Neural progenitor cell (in vitro differentiated cells): Measurements from ENCODE around the gene C10orf120. TPM values are rescaled to one million over a fixed set of nuclear protein-coding genes. Genes with fewer than 3 reads are reported as not detected.
A peak's percentile ranks its signal among the peaks of the same experiment; 100 is the strongest.

ENCODE experiments used
- DNase-seq: peaks from one replicate; pipeline ENCODE4 v3.0.0-alpha.2; 2016; ENCODE audit warnings: low spot score
- H2AFZ ChIP-seq: fragments of 200-600 bp; sonication (generic); replicated peaks from 2 replicates; pipeline ENCODE4 v1.6.1; 2016; ENCODE audit warnings: antibody characterized with exemption
- H3F3A ChIP-seq: fragments of 200-600 bp; sonication (generic); 2 replicates; pipeline ENCODE4 v1.6.1; 2016; ENCODE audit warnings: antibody characterized with exemption, low read depth
- H3K27ac ChIP-seq: fragments of 200-600 bp; sonication (generic); 2 replicates; pipeline ENCODE4 v1.5.1; 2016; ENCODE audit warnings: mild to moderate bottlenecking
- H3K27me3 ChIP-seq: fragments of 200-600 bp; sonication (generic); 2 replicates; pipeline ENCODE4 v1.6.1; 2016; ENCODE audit warnings: mild to moderate bottlenecking, moderate library complexity
- H3K36me3 ChIP-seq: fragments of 200-600 bp; sonication (generic); 2 replicates; pipeline ENCODE4 v1.5.1; 2016
- H3K4me1 ChIP-seq: fragments of 200-600 bp; sonication (generic); 2 replicates; pipeline ENCODE4 v1.6.1; 2016; ENCODE audit warnings: mixed run types
- H3K4me2 ChIP-seq: fragments of 200-600 bp; sonication (generic); 2 replicates; pipeline ENCODE4 v1.6.1; 2016
- H3K4me3 ChIP-seq: fragments of 200-600 bp; sonication (generic); 2 replicates; pipeline ENCODE4 v1.5.1; 2016
- H3K79me2 ChIP-seq: fragments of 200-600 bp; sonication (generic); 2 replicates; pipeline ENCODE4 v1.6.1; 2016; ENCODE audit warnings: low read depth
- H3K9ac ChIP-seq: fragments of 200-600 bp; sonication (generic); 2 replicates; pipeline ENCODE4 v1.6.1; 2016
- H3K9me3 ChIP-seq: fragments of 200-600 bp; sonication (generic); 2 replicates; pipeline ENCODE4 v1.5.1; 2016; ENCODE audit warnings: low read depth
- H4K20me1 ChIP-seq: fragments of 200-600 bp; sonication (generic); 2 replicates; pipeline ENCODE4 v1.6.1; 2016; ENCODE audit warnings: low read depth
- H3K27ac Mint-ChIP-seq: 3 replicates; pipeline ENCODE4 v1.8.0; 2021; ENCODE audit warnings: mixed read lengths
- H3K27me3 Mint-ChIP-seq: 2 replicates; pipeline ENCODE4 v1.8.0; 2022; ENCODE audit warnings: low read depth, mild to moderate bottlenecking, inconsistent platforms, moderate library complexity, mixed read lengths; ENCODE audit not compliant: insufficient read depth
- H3K36me3 Mint-ChIP-seq: 3 replicates; pipeline ENCODE4 v1.8.0; 2021; ENCODE audit warnings: mixed read lengths
- H3K4me1 Mint-ChIP-seq: 3 replicates; pipeline ENCODE4 v1.8.0; 2021; ENCODE audit warnings: mixed read lengths
- H3K4me3 Mint-ChIP-seq: 3 replicates; pipeline ENCODE4 v1.8.0; 2021; ENCODE audit warnings: mild to moderate bottlenecking, moderate library complexity, mixed read lengths
- H3K9me3 Mint-ChIP-seq: 3 replicates; pipeline ENCODE4 v1.8.0; 2020; ENCODE audit warnings: mixed read lengths
- CTCF ChIP-seq: fragments of 200-600 bp; sonication (generic); IDR thresholded peaks from 2 replicates; pipeline ENCODE4 v1.5.1; 2017; ENCODE audit warnings: antibody characterized with exemption, mild to moderate bottlenecking
- EZH2 ChIP-seq: fragments of 200-600 bp; sonication (generic); IDR thresholded peaks from 2 replicates; pipeline ENCODE4 v1.6.1; 2017; ENCODE audit warnings: antibody characterized with exemption, mild to moderate bottlenecking, moderate library complexity
- EZH2phosphoT487 ChIP-seq: fragments of 200-600 bp; sonication (generic); IDR thresholded peaks from 2 replicates; pipeline ENCODE4 v1.6.1; 2017; ENCODE audit warnings: antibody characterized with exemption
- total RNA-seq: library from RNA; depleted of rRNA; stranded (reverse); fragments of >200 nt; gene quantifications from 2 replicates; pipeline ENCODE4 v1.2.3, GENCODE V29; 2015; ENCODE audit warnings: low replicate concordance

C10orf120 gene
- total RNA-seq, 1 donor from 2014 or later = not detected

- Histone ChIP-seq H3K79me2 (no peaks in the 10 kb centered on the region), H3K36me3 (no peaks in the 10 kb centered on the region), H3K4me3 (no peak overlapping the region), H3K9ac (no peak overlapping the region), H3K27me3 (no peaks in the 10 kb centered on the region), H3K9me3 (no peaks in the 10 kb centered on the region), H3K4me1 (no peaks in the 10 kb centered on the region), H3K4me2 (no peak overlapping the region), H3F3A (no peaks in the 10 kb centered on the region), H4K20me1 (no peaks in the 10 kb centered on the region), H3K27ac (no peak overlapping the region), H2AFZ (no peak overlapping the region)
- Mint-ChIP-seq H3K4me1 (no peaks in the 10 kb centered on the region), H3K27ac (no peak overlapping the region), H3K36me3 (no peaks in the 10 kb centered on the region), H3K9me3 (no peaks in the 10 kb centered on the region), H3K4me3 (no peak overlapping the region), H3K27me3 (no peaks in the 10 kb centered on the region)
- DNase-seq = no peak
- no peak for TF ChIP-seq EZH2phosphoT487
- no peak for TF ChIP-seq CTCF
- no peak for TF ChIP-seq EZH2
Measured at GRCh38 chr10:122725006-122725405, 25.4 kb upstream of the C10orf120 start.

GRCh38 chr10:122721111-122721510, 21.5 kb upstream of the C10orf120 start:
- DNase-seq = no peak
- Histone ChIP-seq H3K36me3 (no peaks in the 10 kb centered on the region), H3K27ac (no peak overlapping the region), H3K4me2 (no peak overlapping the region), H2AFZ (no peak overlapping the region), H3K27me3 (no peaks in the 10 kb centered on the region), H3K4me3 (no peak overlapping the region), H4K20me1 (no peaks in the 10 kb centered on the region), H3K4me1 (no peaks in the 10 kb centered on the region), H3K79me2 (no peaks in the 10 kb centered on the region), H3K9me3 (no peaks in the 10 kb centered on the region), H3F3A (no peaks in the 10 kb centered on the region), H3K9ac (no peak overlapping the region)
- Mint-ChIP-seq H3K36me3 (no peaks in the 10 kb centered on the region), H3K27ac (no peak overlapping the region), H3K4me3 (no peak overlapping the region), H3K27me3 (no peaks in the 10 kb centered on the region), H3K9me3 (no peaks in the 10 kb centered on the region), H3K4me1 (peaks cover 13% of the 10 kb centered on the region)
- TF ChIP-seq EZH2 (no peak), EZH2phosphoT487 (no peak), CTCF (no peak)

- H3K27me3 ChIP-seq = no peaks in the 10 kb centered on the region
- H3K27ac ChIP-seq = no peak overlapping the region
- peaks cover 3% of the 10 kb centered on the region for H3K27me3 Mint-ChIP-seq
- H3K36me3 Mint-ChIP-seq = no peaks in the 10 kb centered on the region
- H2AFZ ChIP-seq = peak overlapping the region; percentile 53
- no peak overlapping the region for H3K27ac Mint-ChIP-seq
- H3K9me3 Mint-ChIP-seq = no peaks in the 10 kb centered on the region
- no peak for DNase-seq
- no peaks in the 10 kb centered on the region for H3K36me3 ChIP-seq
- no peak overlapping the region for H3K4me2 ChIP-seq
- H3K4me3 ChIP-seq = no peak overlapping the region
- H4K20me1 ChIP-seq = no peaks in the 10 kb centered on the region
- no peak overlapping the region for H3K4me3 Mint-ChIP-seq
- H3K9me3 ChIP-seq = no peaks in the 10 kb centered on the region
- H3K4me1 Mint-ChIP-seq = peaks cover 13% of the 10 kb centered on the region
- H3F3A ChIP-seq = no peaks in the 10 kb centered on the region
- no peaks in the 10 kb centered on the region for H3K4me1 ChIP-seq
- H3K79me2 ChIP-seq = no peaks in the 10 kb centered on the region
- no peak overlapping the region for H3K9ac ChIP-seq
- no peak for TF ChIP-seq EZH2phosphoT487
- no peak for TF ChIP-seq EZH2
- TF ChIP-seq CTCF = no peak
Measured at GRCh38 chr10:122716025-122716424, 16.4 kb upstream of the C10orf120 start.
